K562 (cell line): ENCODE measurements around the gene PIP4K2C.

ENCODE experiments used
- CHD4 ChIP-seq: fragments of 200-600 bp; sonication (generic); IDR thresholded peaks from 3 replicates; pipeline ENCODE4 v1.6.1; 2012; ENCODE audit warnings: low read depth, mild to moderate bottlenecking, mixed read lengths, low read length, inconsistent platforms; ENCODE audit not compliant: insufficient read depth, insufficient replicate concordance, poor library complexity, severe bottlenecking
- MAX ChIP-seq: sonication (generic); formaldehyde crosslinking; IDR thresholded peaks from 2 replicates; pipeline ENCODE4 v1.9.0; 2022; ENCODE audit warnings: mild to moderate bottlenecking, missing genetic modification reagents
- ZKSCAN8 ChIP-seq: fragments of 200-800 bp; sonication (Bioruptor generic); IDR thresholded peaks from 2 replicates; pipeline ENCODE4 v1.6.1; 2016; ENCODE audit warnings: missing genetic modification characterization, missing compliant biosample characterization
- ZSCAN29 ChIP-seq: fragments of 450-650 bp; IDR thresholded peaks from 2 replicates; pipeline ENCODE4 v1.6.1; 2017

GRCh38 chr12:57552306-57552651 lies 38.7 kb upstream of the PIP4K2C start:
- TF ChIP-seq ZSCAN29 (no peak), CHD4 (peak; percentile 66), ZKSCAN8 (CRISPR knock-in tag) (no peak), MAX (CRISPR knock-in tag) (no peak)
